B cell (primary cell): ENCODE results near the gene BSG. TPM values are rescaled to one million over a fixed set of nuclear protein-coding genes. Genes with fewer than 3 reads are reported as not detected.

ENCODE experiments used
- ATAC-seq: fragments of 200-7000 bp; cut with Tn5 transposase; one replicate; pipeline ENCODE4 v1.10.0; 2021; ENCODE audit warnings: low read depth, mild to moderate bottlenecking, moderate number of reproducible peaks, moderate library complexity
- CTCF ChIA-PET: fragments of 350-600 bp; sonication (Branson Sonifier 250); formaldehyde crosslinking; loops from one replicate; lab custom pipeline; 2021; ENCODE audit warnings: antibody characterized with exemption, inconsistent platforms; lab: Charles Lee
- POLR2A ChIA-PET: fragments of 350-600 bp; sonication (Branson Sonifier 250); formaldehyde crosslinking; loops from one replicate; lab custom pipeline; 2021; ENCODE audit warnings: antibody characterized with exemption; lab: Charles Lee
- DNase-seq: peaks from one replicate; pipeline ENCODE4 v3.0.0; 2013
- H2AFZ ChIP-seq: 2 replicates; pipeline ENCODE4 v1.6.1; 2012; ENCODE audit warnings: mild to moderate bottlenecking, low read depth, low read length; ENCODE audit not compliant: insufficient read depth, poor library complexity, severe bottlenecking
- H3K27ac ChIP-seq, 2 donors: 1 replicate in 1 of 2; 2 replicates in 1 of 2; pipeline ENCODE4 v1.5.1; 2012 to 2013; ENCODE audit warnings: low read length in 2 of 2, mild to moderate bottlenecking in 2 of 2, moderate library complexity in 1 of 2
- H3K27me3 ChIP-seq, 4 experiments: fragments of 200-600 bp in 1 of 4; sonication (generic) in 1 of 4; replicated peaks in 1 of 4; 1 replicate in 2 of 4; 2 replicates in 2 of 4; pipeline versions ENCODE4 v1.6.1 to v1.7.0; 2013 to 2016; ENCODE audit warnings: low read length in 3 of 4, mild to moderate bottlenecking in 2 of 4, mixed read lengths in 1 of 4, moderate library complexity in 1 of 4; ENCODE audit not compliant: insufficient read depth in 4 of 4, control insufficient read depth in 3 of 4; ENCODE audit errors: control extremely low read depth in 1 of 4
- H3K36me3 ChIP-seq, 2 experiments: replicated peaks in 1 of 2; 1 replicate in 1 of 2; 2 replicates in 1 of 2; pipeline versions ENCODE4 v1.6.1 to v1.7.1; 2013; ENCODE audit warnings: low read length in 1 of 2; ENCODE audit not compliant: insufficient read depth in 2 of 2, control insufficient read depth in 1 of 2; ENCODE audit errors: control extremely low read depth in 1 of 2, extremely low read depth in 1 of 2
- H3K4me1 ChIP-seq, 2 donors: fragments of 200-600 bp in 1 of 2; sonication (generic) in 1 of 2; 1 replicate in 1 of 2; 2 replicates in 1 of 2; pipeline versions ENCODE4 v1.5.1 to v1.6.1; 2013 to 2017; ENCODE audit warnings: low read length in 2 of 2; ENCODE audit not compliant: control insufficient read depth in 2 of 2, insufficient read depth in 2 of 2
- H3K4me2 ChIP-seq: replicated peaks from 2 replicates; pipeline ENCODE3; 2012; ENCODE audit warnings: mild to moderate bottlenecking, low read depth, low read length; ENCODE audit not compliant: poor library complexity, severe bottlenecking
- H3K4me3 ChIP-seq, 5 experiments: fragments of 200-600 bp in 1 of 5; sonication (generic) in 1 of 5; 1 replicate in 3 of 5; 2 replicates in 2 of 5; pipeline versions ENCODE4 v1.5.1 to v1.7.0; 2011 to 2016; ENCODE audit warnings: low read length in 4 of 5, mild to moderate bottlenecking in 4 of 5, low read depth in 2 of 5, control low read depth in 1 of 5, moderate library complexity in 1 of 5; ENCODE audit not compliant: insufficient read depth in 1 of 5; ENCODE audit errors: control extremely low read depth in 1 of 5, extremely low read depth in 1 of 5
- H3K79me2 ChIP-seq: fragments of 200-600 bp; sonication (generic); one replicate; pipeline ENCODE4 v1.6.0; 2016; ENCODE audit warnings: low read length; ENCODE audit not compliant: control insufficient read depth, insufficient read depth
- H3K9ac ChIP-seq: fragments of 200-600 bp; sonication (generic); 2 replicates; pipeline ENCODE4 v1.6.1; 2017; ENCODE audit warnings: mild to moderate bottlenecking, low read length, moderate library complexity
- H3K9me3 ChIP-seq, 3 donors: one replicate each; pipeline versions ENCODE4 v1.6.1 to v1.7.1; 2013; ENCODE audit warnings: low read length in 2 of 3; ENCODE audit not compliant: control insufficient read depth in 2 of 3, insufficient read depth in 1 of 3; ENCODE audit errors: control extremely low read depth in 1 of 3
- H4K20me1 ChIP-seq: 2 replicates; pipeline ENCODE4 v1.6.0; 2012; ENCODE audit warnings: mild to moderate bottlenecking, low read length; ENCODE audit not compliant: insufficient read depth, control insufficient read depth, poor library complexity, severe bottlenecking
- H3K27ac Mint-ChIP-seq: one replicate; pipeline ENCODE4 v1.8.0; 2021; ENCODE audit warnings: mixed read lengths
- H3K27me3 Mint-ChIP-seq: one replicate; pipeline ENCODE4 v1.8.0; 2021; ENCODE audit warnings: mixed read lengths
- H3K4me1 Mint-ChIP-seq: one replicate; pipeline ENCODE4 v1.8.0; 2021; ENCODE audit warnings: mixed read lengths
- H3K4me3 Mint-ChIP-seq: one replicate; pipeline ENCODE4 v1.8.0; 2021; ENCODE audit warnings: mixed read lengths
- H3K9me3 Mint-ChIP-seq: one replicate; pipeline ENCODE4 v1.8.0; 2022; ENCODE audit warnings: mixed read lengths; ENCODE audit not compliant: insufficient read depth
- CTCF ChIP-seq: fragments of 200-600 bp; IDR thresholded peaks from one replicate; pipeline ENCODE4 v1.8.0; 2022; ENCODE audit warnings: antibody characterized with exemption, mild to moderate bottlenecking
- EZH2 ChIP-seq: IDR thresholded peaks from 2 replicates; pipeline ENCODE4 v1.6.1; 2012; ENCODE audit warnings: borderline replicate concordance, low read depth, mild to moderate bottlenecking, moderate library complexity, low read length; ENCODE audit not compliant: insufficient read depth, poor library complexity, severe bottlenecking
- WGBS: methylation state at CpG from one replicate; pipeline ENCODE4 v1.1.5; 2013; ENCODE audit warnings: missing lambda C conversion rate; ENCODE audit not compliant: insufficient coverage; 5-methylcytosine and 5-hydroxymethylcytosine counted together
- intact Hi-C: fragments of 100-400 bp; cut with micrococcal nuclease; formaldehyde crosslinking; loops from one replicate; pipeline ENCODE4 v1.10.0; 2022
- polyA plus RNA-seq: library from polyadenylated mRNA; depleted of rRNA; stranded (reverse); fragments of >200 nt; gene quantifications from 2 replicates; pipeline ENCODE4 v1.2.3, GENCODE V29; 2012
- total RNA-seq, 2 donors: library from RNA; stranded (reverse); fragments of 120-200 nt in 1 of 2; gene quantifications; 1 replicate in 1 of 2; 2 replicates in 1 of 2; pipeline versions ENCODE4 v1.2.3 to v1.2.4, GENCODE V29; 2013 to 2022

The BSG gene
- total and polyA plus RNA-seq, 2 donors (not counting 1 experiment from before 2014, with no cell fraction given) = 82.1 to 131 TPM

GRCh38 chr19:540867-541637 lies 31.3 kb upstream of the BSG start:
- WGBS = 95% methylated on average over 50 of the region's 51 CpGs
- CTCF ChIA-PET = no interaction called here
- TF ChIP-seq CTCF (no peak), EZH2 (no peak)

GRCh38 chr19:541699-542098 lies 30.7 kb upstream of the BSG start:
- no peak for TF ChIP-seq CTCF
- TF ChIP-seq EZH2 = no peak
- H2AFZ ChIP-seq = no peak overlapping the region
- Mint-ChIP-seq H3K9me3 (no peaks in the 10 kb centered on the region), H3K4me1 (no peaks in the 10 kb centered on the region), H3K4me3 (no peak overlapping the region), H3K27ac (no peak overlapping the region), H3K27me3 (no peaks in the 10 kb centered on the region)
- H3K4me1 ChIP-seq = no peaks in the 10 kb centered on the region
- no peaks in the 10 kb centered on the region for H3K27me3 ChIP-seq
- WGBS = 92% methylated on average over 22 of the region's 26 CpGs
- H4K20me1 ChIP-seq = peaks cover 19% of the 10 kb centered on the region
- intact Hi-C loops = no loop called here
- H3K79me2 ChIP-seq = no peaks in the 10 kb centered on the region
- no peak for DNase-seq
- ChIA-PET CTCF (no interaction called here), POLR2A (no interaction called here)
- no peak overlapping the region for H3K27ac ChIP-seq
- H3K4me3 ChIP-seq = no peak overlapping the region
- ATAC-seq = no peak
- H3K9ac ChIP-seq = no peak overlapping the region
- no peak overlapping the region for H3K4me2 ChIP-seq
- H3K36me3 ChIP-seq = peaks cover 0 to 15% of the 10 kb centered on the region in 2 experiments
- H3K9me3 ChIP-seq = no peaks in the 10 kb centered on the region

More at GRCh38 chr19:540867-541637, 31.3 kb upstream of the BSG start:
- Histone ChIP-seq H4K20me1 (peaks cover 25% of the 10 kb centered on the region), H3K27me3 (no peaks in the 10 kb centered on the region), H3K79me2 (peaks cover 6% of the 10 kb centered on the region), H3K36me3 (peaks cover 0 to 21% of the 10 kb centered on the region in 2 experiments), H2AFZ (no peak overlapping the region), H3K4me2 (no peak overlapping the region), H3K4me3 (no peak overlapping the region), H3K9ac (no peak overlapping the region), H3K4me1 (no peaks in the 10 kb centered on the region), H3K9me3 (no peaks in the 10 kb centered on the region), H3K27ac (no peak overlapping the region)
- H3K9me3 Mint-ChIP-seq = no peaks in the 10 kb centered on the region
- ATAC-seq (no peak), DNase-seq (no peak)
- intact Hi-C loops = no loop called here
- H3K27ac Mint-ChIP-seq = no peak overlapping the region
- H3K4me3 Mint-ChIP-seq = no peak overlapping the region
- POLR2A ChIA-PET = no interaction called here
- H3K4me1 Mint-ChIP-seq = no peaks in the 10 kb centered on the region
- no peaks in the 10 kb centered on the region for H3K27me3 Mint-ChIP-seq
